ENCODE data around the gene DMRT3.

DMRT3 gene

DNA sequence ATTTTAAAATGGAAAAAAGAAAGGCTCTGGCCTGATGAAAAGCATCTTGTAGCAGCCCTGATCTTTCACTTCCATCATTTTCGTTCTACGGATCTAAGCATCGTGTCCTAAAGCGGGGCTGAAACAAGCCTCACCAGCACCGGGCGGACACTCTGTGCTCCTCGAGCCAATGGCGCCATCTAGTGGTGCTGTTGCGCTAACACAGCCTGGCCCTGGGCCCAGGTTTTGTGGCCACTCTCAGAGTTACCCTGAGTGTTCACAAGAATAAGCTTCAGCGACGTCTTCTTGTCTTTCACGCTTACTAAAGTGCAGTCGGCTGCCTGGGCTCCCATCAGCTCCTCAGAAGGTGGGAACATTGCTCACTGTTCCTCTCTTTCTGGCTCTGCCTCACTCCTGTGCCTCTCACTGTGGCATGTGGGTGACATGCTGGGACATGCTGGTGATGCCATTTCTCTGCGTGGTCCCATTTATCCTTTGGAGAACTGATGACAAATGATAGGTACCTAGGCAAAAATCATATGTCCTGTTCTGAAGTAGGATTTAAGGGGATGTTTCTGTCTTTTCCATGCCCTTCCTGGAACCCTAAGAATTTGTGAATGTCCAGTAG lies 32.7 kb downstream of the DMRT3 start:
- ATAC-seq, result peak; percentile 94
- Mint-ChIP-seq H3K27me3 (peaks cover 56% of the 10 kb centered on the region), H3K4me1 (peaks cover 7% of the 10 kb centered on the region), H3K27ac (no peak overlapping the region), H3K9me3 (no peaks in the 10 kb centered on the region), H3K4me3 (no peak overlapping the region)
- DNase-seq, result peak; percentile 79 to 81

DNA sequence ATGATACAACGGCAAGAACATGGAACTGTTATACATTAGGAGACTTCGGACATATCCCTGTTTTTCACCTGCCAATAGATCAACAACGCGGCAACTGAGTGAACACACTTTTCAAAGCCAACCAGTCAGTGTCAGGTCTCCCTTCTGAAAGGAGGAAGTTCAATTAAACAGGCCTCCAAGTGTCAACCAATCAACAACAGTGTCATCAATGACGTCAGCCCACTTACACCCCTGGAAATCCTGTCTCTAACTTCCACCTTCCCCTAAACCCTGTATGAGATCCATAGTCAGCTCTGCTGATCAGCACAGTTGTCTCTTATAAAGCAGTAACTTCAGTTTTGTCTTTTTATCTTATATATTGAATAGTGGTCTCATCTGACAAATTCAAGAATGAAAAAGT lies 36.6 kb downstream of the DMRT3 start:
- no peak for ATAC-seq
- Mint-ChIP-seq H3K4me1 (peaks cover 2% of the 10 kb centered on the region), H3K27ac (no peak overlapping the region), H3K27me3 (peaks cover 41% of the 10 kb centered on the region), H3K9me3 (no peaks in the 10 kb centered on the region), H3K4me3 (no peak overlapping the region)
- DNase-seq, result no peak

DNA sequence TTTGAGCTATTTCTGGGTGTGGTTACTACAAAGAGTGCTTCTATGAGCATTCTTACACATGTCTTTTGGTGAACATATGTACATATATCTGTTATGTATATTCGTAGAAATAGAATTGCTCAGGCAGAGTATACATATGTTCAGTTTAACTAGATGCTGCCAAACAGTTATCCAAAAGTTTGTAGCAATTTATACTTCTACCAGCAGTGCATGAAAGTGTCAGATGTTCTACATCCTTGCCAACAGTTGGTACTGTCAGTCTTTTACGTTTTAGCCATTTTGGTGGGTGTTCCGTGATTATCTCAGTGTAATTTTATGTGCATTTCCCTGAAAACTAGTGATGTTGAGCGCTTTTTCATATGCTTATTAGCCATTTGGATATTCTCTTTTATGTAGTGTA lies 37.8 kb downstream of the DMRT3 start:
- H3K9me3 Mint-ChIP-seq, result no peaks in the 10 kb centered on the region
- H3K4me3 Mint-ChIP-seq, result no peak overlapping the region
- no peak overlapping the region for H3K27ac Mint-ChIP-seq
- no peak for DNase-seq
- peaks cover 41% of the 10 kb centered on the region for H3K27me3 Mint-ChIP-seq
- no peak for ATAC-seq
- peaks cover 6% of the 10 kb centered on the region for H3K4me1 Mint-ChIP-seq

DNA sequence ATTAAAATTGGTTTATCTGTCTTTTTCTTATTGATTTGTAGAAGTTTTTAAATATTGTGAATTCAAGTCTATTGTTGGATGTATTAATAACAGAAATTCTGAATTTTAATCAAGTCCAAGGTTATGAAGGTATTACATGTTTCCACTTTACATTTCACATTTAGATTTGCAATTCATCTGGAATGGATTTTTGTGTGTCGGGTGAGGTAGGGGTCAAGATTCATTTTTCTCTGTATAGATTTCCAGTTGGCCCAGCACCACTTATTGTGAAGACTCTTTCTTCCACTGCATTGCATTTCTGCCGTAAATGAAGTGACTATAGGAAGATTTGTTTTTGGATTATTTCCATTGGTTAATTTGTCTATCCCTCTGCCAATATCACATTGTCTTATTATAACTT lies 38.2 kb downstream of the DMRT3 start:
- no peak overlapping the region for H3K4me3 Mint-ChIP-seq
- ATAC-seq (no peak), DNase-seq (no peak)
- no peaks in the 10 kb centered on the region for H3K9me3 Mint-ChIP-seq
- H3K4me1 Mint-ChIP-seq, result peaks cover 6% of the 10 kb centered on the region
- peaks cover 38% of the 10 kb centered on the region for H3K27me3 Mint-ChIP-seq
- no peak overlapping the region for H3K27ac Mint-ChIP-seq

DNA sequence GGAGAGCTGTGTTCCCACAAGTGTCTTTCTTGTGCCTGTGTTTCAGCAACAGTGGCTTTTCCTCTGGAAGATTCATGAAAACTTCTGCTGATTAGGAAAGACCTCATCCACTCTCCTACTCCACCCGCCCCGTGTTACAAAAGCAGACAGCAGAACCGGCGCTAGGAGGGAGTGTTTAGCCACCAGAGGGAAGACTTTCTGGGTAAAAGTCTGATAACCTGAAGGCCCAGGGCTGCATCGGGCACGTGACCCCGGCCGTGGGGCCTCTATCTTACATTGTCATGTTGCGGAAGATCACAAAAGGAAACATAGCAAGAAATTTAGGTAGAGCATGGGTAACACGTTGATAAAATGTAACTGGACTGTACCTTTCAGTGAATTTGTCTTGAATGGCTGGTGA lies 41.7 kb downstream of the DMRT3 start:
- Mint-ChIP-seq H3K9me3 (no peaks in the 10 kb centered on the region), H3K27me3 (peaks cover 40% of the 10 kb centered on the region), H3K4me1 (peaks cover 6% of the 10 kb centered on the region), H3K4me3 (no peak overlapping the region), H3K27ac (no peak overlapping the region)
- DNase-seq (peak in 1 of 2 donors; percentile 15), ATAC-seq (peak; percentile 52)

DNA sequence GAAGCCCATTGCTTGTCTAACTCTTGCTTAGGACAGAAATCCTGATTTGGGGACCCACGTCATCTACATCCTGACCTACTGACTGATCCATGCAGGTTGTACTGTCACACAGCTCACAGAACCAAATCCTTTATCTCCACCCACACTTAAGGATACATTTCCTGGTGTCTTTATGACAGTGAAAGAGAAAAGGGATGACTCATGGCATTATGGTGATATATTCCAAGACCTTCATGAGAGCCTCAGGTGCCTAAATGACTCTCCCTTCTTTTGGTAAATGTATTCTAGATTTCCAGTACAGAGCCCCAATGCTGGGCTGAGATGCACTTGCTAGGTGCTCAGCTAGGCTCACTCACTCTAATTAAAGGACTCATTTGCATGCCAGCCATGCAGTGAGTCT lies 47.7 kb downstream of the DMRT3 start:
- Mint-ChIP-seq H3K27me3 (peaks cover 35% of the 10 kb centered on the region), H3K4me3 (no peak overlapping the region), H3K9me3 (no peaks in the 10 kb centered on the region), H3K4me1 (no peaks in the 10 kb centered on the region), H3K27ac (no peak overlapping the region)
- DNase-seq (no peak), ATAC-seq (no peak)

DNA sequence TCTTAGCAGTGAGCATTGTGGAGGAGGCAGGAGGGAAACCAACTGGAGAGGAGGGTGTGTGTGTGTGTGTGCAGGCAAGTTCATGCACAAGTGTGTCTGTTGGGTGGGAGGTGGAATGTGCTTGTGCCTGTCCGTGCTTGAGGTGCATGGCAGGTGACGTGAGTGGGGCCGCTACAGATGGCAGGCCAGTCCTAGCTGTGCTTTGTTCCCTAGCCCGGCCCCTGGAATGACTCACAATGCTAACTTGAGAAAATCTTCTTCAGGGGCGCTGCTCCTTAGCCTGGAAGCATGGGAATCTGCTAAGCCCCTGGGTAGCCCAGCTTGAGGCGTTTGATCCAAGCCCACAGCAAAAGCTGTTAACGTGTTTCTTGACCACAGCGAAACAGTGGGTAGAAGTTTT lies 48.7 kb downstream of the DMRT3 start:
- H3K9me3 Mint-ChIP-seq, result no peaks in the 10 kb centered on the region
- ATAC-seq (no peak), DNase-seq (no peak)
- H3K27me3 Mint-ChIP-seq, result peaks cover 34% of the 10 kb centered on the region
- no peak overlapping the region for H3K4me3 Mint-ChIP-seq
- H3K27ac Mint-ChIP-seq, result no peak overlapping the region
- H3K4me1 Mint-ChIP-seq, result no peaks in the 10 kb centered on the region

DNA sequence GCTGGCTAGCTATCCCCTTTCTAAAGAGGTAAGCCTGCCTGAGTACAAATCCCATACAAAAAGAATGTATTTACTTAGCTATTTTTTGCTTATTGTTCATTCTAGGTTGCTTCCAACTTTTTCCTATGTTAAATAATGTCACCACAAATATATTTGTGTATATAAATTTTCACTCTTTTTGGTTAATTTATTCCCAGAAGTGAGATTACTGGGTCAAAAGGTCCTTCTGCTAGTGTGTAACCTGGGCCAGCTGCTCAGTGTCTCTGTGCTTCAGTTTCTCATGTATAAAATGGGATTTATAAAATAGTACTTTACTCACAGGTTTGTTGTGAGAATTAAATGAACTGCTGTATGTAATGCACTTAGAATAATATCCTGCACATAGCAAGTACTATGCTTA lies 49.8 kb downstream of the DMRT3 start:
- peaks cover 27% of the 10 kb centered on the region for H3K27me3 Mint-ChIP-seq

DNA sequence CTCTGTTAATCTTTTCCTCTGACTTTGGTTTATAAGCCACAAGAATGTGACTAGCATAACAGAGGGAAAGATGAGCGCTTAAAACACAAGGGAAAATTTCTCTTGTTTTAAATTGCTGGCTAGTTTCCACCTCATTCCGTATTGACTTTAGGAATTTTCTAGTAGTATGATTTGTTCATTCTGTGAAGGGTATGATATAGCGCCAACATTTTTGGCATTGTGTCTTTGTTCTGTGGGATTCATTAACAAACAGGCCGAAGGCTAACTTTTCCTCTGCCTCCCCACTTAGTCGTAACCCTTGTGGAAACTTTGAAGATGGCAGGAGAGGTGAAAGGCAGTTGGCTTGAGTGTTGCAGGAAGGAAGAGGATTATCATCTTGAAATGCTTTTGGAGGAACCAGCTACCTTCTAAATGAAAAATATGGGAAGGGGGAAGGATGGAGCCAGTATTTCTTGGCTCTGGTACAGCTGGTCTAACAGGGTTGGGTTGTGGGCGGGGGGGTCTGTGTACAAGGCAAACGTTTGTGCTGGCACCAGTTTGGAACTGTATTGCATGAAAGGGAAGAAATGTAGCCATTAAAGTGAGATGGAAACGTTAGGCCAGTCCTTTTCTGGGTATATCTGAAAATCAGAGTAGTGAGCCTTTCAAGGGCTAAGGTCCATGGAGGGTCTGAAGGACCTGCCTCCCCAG lies 52.2 kb downstream of the DMRT3 start:
- DNase-seq, result no peak
- Mint-ChIP-seq H3K4me3 (no peak overlapping the region), H3K27me3 (peaks cover 39% of the 10 kb centered on the region), H3K27ac (no peak overlapping the region), H3K9me3 (no peaks in the 10 kb centered on the region), H3K4me1 (no peaks in the 10 kb centered on the region)
- no peak for ATAC-seq

More for the DNA sequence above, 49.8 kb downstream of the DMRT3 start:
- Mint-ChIP-seq H3K4me3 (no peak overlapping the region), H3K9me3 (no peaks in the 10 kb centered on the region), H3K27ac (no peak overlapping the region), H3K4me1 (no peaks in the 10 kb centered on the region)
- ATAC-seq, result no peak
- DNase-seq, result no peak

DNA sequence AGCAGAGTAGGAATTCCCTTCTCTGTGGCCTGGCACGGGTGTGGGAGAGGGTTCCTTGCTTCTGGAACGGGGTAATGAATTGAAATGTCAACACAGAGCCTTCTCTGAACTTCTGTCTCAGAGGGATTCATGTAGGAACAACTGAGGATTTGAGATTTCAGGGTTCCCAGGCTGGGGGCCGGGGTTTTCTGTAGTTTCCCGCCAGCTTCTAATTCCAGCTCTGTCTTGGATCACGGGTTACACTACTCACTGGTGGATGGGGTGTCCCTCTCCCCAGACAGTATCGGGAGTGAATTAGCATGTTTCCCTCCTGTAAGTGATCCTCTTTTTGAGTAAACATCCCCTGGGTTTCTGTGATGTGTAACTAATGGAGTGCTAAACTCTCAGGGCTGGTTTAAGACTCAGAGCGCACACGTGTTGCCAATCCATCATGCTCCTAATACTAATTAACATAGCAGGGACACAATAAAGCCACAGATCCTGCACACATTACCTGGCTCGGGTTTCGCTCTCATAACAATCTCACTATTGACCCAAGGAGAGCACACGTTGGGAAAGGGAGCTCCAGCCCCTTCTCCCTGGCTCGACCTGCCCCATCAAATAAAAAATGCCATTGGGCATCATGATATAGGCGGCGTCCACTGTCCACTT lies 55.6 kb downstream of the DMRT3 start:
- Mint-ChIP-seq H3K9me3 (no peaks in the 10 kb centered on the region), H3K27ac (no peak overlapping the region), H3K4me1 (no peaks in the 10 kb centered on the region), H3K4me3 (no peak overlapping the region), H3K27me3 (peaks cover 32% of the 10 kb centered on the region)
- ATAC-seq, result no peak
- DNase-seq, result no peak

DNA sequence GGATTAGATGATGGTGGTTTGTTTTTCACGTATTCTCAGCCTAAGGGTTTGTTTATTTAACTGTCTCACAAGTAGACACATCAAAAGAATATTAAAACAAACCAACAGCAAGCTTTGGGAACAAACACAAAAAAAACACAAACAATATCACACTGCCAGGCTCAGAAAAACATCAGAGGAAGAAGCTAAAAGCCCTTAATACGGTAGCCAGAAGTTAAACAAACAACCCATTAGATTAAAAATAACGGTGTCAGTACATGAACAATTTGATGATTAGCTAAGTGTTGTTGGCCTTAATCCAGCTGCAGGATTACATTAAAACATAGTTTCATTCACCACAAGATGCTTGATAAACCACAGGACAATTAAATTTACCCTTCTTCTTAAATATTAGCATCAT lies 57.8 kb downstream of the DMRT3 start:
- no peaks in the 10 kb centered on the region for H3K9me3 Mint-ChIP-seq
- H3K4me3 Mint-ChIP-seq, result no peak overlapping the region
- no peaks in the 10 kb centered on the region for H3K4me1 Mint-ChIP-seq
- H3K27me3 Mint-ChIP-seq, result peaks cover 27% of the 10 kb centered on the region
- ATAC-seq, result no peak
- no peak for DNase-seq
- H3K27ac Mint-ChIP-seq, result no peak overlapping the region

DNA sequence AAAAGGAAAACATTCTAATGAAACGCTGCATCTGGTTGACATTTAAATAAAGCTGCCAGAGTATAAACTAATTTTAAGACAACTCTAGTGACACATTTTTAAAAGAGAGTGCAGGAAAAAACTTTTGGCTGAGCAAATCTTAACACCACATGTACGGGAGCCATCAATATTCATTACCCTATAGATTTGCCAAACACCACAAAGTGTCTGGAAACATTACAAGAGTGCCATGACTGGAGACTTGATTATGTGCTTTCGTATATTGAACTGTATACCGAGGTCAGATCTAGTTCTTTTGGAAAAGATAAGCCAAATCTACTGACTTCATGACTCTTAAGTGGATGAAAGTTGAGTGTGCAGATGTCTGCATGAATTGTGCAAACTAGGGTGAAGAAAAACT lies 63.1 kb downstream of the DMRT3 start:
- H3K4me1 Mint-ChIP-seq, result peaks cover 1% of the 10 kb centered on the region
- H3K27me3 Mint-ChIP-seq, result peaks cover 57% of the 10 kb centered on the region
- no peak overlapping the region for H3K27ac Mint-ChIP-seq
- ATAC-seq (no peak), DNase-seq (no peak)
- H3K9me3 Mint-ChIP-seq, result no peaks in the 10 kb centered on the region
- H3K4me3 Mint-ChIP-seq, result no peak overlapping the region

Data from stimulated activated naive CD8-positive, alpha-beta T cell treated with anti-CD3 and anti-CD28 coated beads, Interleukin-15, amount 100 ng/mL, for 72 hours (primary cell).